ENCODE data around the gene HOXA10. TPM values are rescaled to one million over a fixed set of nuclear protein-coding genes. Genes with fewer than 3 reads are reported as not detected.

The HOXA10 gene
- total RNA-seq, 4 donors from 2014 or later: 0.56 to 1.9 (median 1.2) TPM

- ATAC-seq (ENCODE audit: low FRiP score): no peak
- DNase-seq (ENCODE audit: low spot score): no peak
- no peak for TF ChIP-seq CTCF (IDR thresholded peaks at IDR 0.05)
Measured at GRCh38 chr7:27203365-27203953, 29.3 kb upstream of the HOXA10 start.

- DNase-seq (ENCODE audit: low spot score) (no peak), ATAC-seq (ENCODE audit: low FRiP score) (no peak)
- TF ChIP-seq CTCF (IDR thresholded peaks at IDR 0.05): no peak
Measured at GRCh38 chr7:27202862-27203134, 28.7 kb upstream of the HOXA10 start.

GRCh38 chr7:27202018-27202861 lies 28.1 kb upstream of the HOXA10 start:
- ATAC-seq (ENCODE audit: low FRiP score) (no peak), DNase-seq (ENCODE audit: low spot score) (no peak)
- no peak for TF ChIP-seq CTCF (IDR thresholded peaks at IDR 0.05)

GRCh38 chr7:27201580-27202017 lies 27.5 kb upstream of the HOXA10 start:
- no peak for TF ChIP-seq CTCF (IDR thresholded peaks at IDR 0.05)
- DNase-seq (ENCODE audit: low spot score) (no peak), ATAC-seq (ENCODE audit: low FRiP score) (no peak)

- DNase-seq (ENCODE audit: low spot score) (no peak), ATAC-seq (ENCODE audit: low FRiP score) (no peak)
- TF ChIP-seq CTCF (IDR thresholded peaks at IDR 0.05): no peak
Measured at GRCh38 chr7:27200761-27201579, 26.9 kb upstream of the HOXA10 start.

GRCh38 chr7:27199849-27200760 lies 26.0 kb upstream of the HOXA10 start, which contains the start of gene HOXA13:
Gene HOXA13 (minus strand): TSS chr7:27200091. CDS start chr7:27200077, 14 bp downstream.
- no peak for ATAC-seq (ENCODE audit: low FRiP score)
- no peak for TF ChIP-seq CTCF (IDR thresholded peaks at IDR 0.05)
- no peak for DNase-seq (ENCODE audit: low spot score)

All from omental fat pad (tissue), 4 donors.